HepG2 (cell line): ENCODE data around the gene ICAM2.

Source experiments
- AKNA ChIP-seq: sonication (generic); formaldehyde crosslinking; IDR thresholded peaks from 2 replicates; pipeline ENCODE4 v1.4.0; 2020; ENCODE audit warnings: missing genetic modification reagents, borderline replicate concordance
- ATF3 ChIP-seq: sonication (generic); formaldehyde crosslinking; IDR thresholded peaks from 2 replicates; pipeline ENCODE4 v1.4.0; 2020; ENCODE audit warnings: missing genetic modification reagents
- CTCF ChIP-seq: sonication (generic); formaldehyde crosslinking; IDR thresholded peaks from 2 replicates; pipeline ENCODE4 v1.5.0; 2020; ENCODE audit warnings: mild to moderate bottlenecking, missing genetic modification reagents, moderate library complexity
- ISX ChIP-seq: sonication (generic); formaldehyde crosslinking; conservative IDR thresholded peaks from 2 replicates; pipeline ENCODE4 v1.5.0; 2020; ENCODE audit warnings: missing genetic modification reagents
- MEIS2 ChIP-seq: sonication (generic); formaldehyde crosslinking; IDR thresholded peaks from 2 replicates; pipeline ENCODE4 v1.9.0; 2021; ENCODE audit warnings: mild to moderate bottlenecking, missing genetic modification reagents
- NFATC3 ChIP-seq: sonication (generic); formaldehyde crosslinking; IDR thresholded peaks from 2 replicates; pipeline ENCODE4 v1.5.1; 2020; ENCODE audit warnings: mild to moderate bottlenecking, missing genetic modification reagents
- POLR2AphosphoS2 ChIP-seq: IDR thresholded peaks from 2 replicates; pipeline ENCODE4 v1.6.1; 2011; ENCODE audit warnings: low read depth, low read length, improper control_type of control experiment
- SATB2 ChIP-seq: sonication (generic); formaldehyde crosslinking; IDR thresholded peaks from 2 replicates; pipeline ENCODE4 v1.5.0; 2020; ENCODE audit warnings: missing genetic modification reagents
- SMAD3 ChIP-seq: sonication (generic); formaldehyde crosslinking; IDR thresholded peaks from 2 replicates; pipeline ENCODE4 v1.4.0; 2020; ENCODE audit warnings: missing genetic modification reagents
- SP2 ChIP-seq: sonication (generic); formaldehyde crosslinking; IDR thresholded peaks from 2 replicates; pipeline ENCODE4 v1.5.1; 2020; ENCODE audit warnings: mild to moderate bottlenecking, missing genetic modification reagents
- ZNF333 ChIP-seq: sonication (generic); formaldehyde crosslinking; IDR thresholded peaks from 2 replicates; pipeline ENCODE4 v1.4.0; 2020; ENCODE audit warnings: mild to moderate bottlenecking, missing genetic modification reagents, borderline replicate concordance
- ZNF451 ChIP-seq: sonication (generic); formaldehyde crosslinking; IDR thresholded peaks from 2 replicates; pipeline ENCODE4 v1.5.0; 2020; ENCODE audit warnings: mild to moderate bottlenecking, missing genetic modification reagents
- ZNF670 ChIP-seq: sonication (generic); formaldehyde crosslinking; IDR thresholded peaks from 2 replicates; pipeline ENCODE4 v1.8.0; 2022; ENCODE audit warnings: mild to moderate bottlenecking, missing genetic modification reagents, borderline replicate concordance

GRCh38 chr17:64036198-64036922, 15.9 kb upstream of the ICAM2 start:
- TF ChIP-seq ZNF333 (no peak), POLR2AphosphoS2 (no peak), SP2 (CRISPR knock-in tag) (no peak), SATB2 (CRISPR knock-in tag) (no peak), ATF3 (CRISPR knock-in tag) (no peak), NFATC3 (no peak), MEIS2 (CRISPR knock-in tag) (no peak), CTCF (CRISPR knock-in tag) (peak; percentile 41), AKNA (no peak), ISX (no peak), SMAD3 (CRISPR knock-in tag) (no peak), ZNF670 (CRISPR knock-in tag) (no peak), ZNF451 (CRISPR knock-in tag) (no peak)
